Kidney (tissue), 14 donors: ENCODE measurements around the gene ZNF132. TPM values are rescaled to one million over a fixed set of nuclear protein-coding genes. Genes with fewer than 3 reads are reported as not detected.
"Not testable (repeated sequence)": the region's sequence is repeated elsewhere in the genome, so short reads cannot be mapped to it uniquely, and the experiment has no call there.

ENCODE experiments used
- DNase-seq, 5 donors: peaks; one replicate each; pipeline ENCODE4 v3.0.0-alpha.2; 2013 to 2020
- FAIRE-seq: peaks from 2 replicates; lab custom pipeline; 2012; peaks lifted over from hg19 to GRCh38; lab: Jason Lieb, UNC
- H3K27ac ChIP-seq, 2 donors: one replicate each; pipeline ENCODE4 v1.7.0; 2013; ENCODE audit warnings: low read depth in 2 of 2, low read length in 2 of 2, inconsistent platforms in 1 of 2
- H3K27me3 ChIP-seq: one replicate; pipeline ENCODE4 v1.7.1; 2013; ENCODE audit warnings: low read length, inconsistent platforms; ENCODE audit not compliant: control insufficient read depth, insufficient read depth
- H3K36me3 ChIP-seq, 3 donors: one replicate each; pipeline versions ENCODE4 v1.7.0 to v1.7.1; 2013; ENCODE audit warnings: low read length in 3 of 3, control low read depth in 1 of 3, inconsistent platforms in 1 of 3; ENCODE audit not compliant: insufficient read depth in 3 of 3, control insufficient read depth in 2 of 3
- H3K4me1 ChIP-seq, 3 donors: one replicate each; pipeline versions ENCODE4 v1.7.0 to v1.7.1; 2013; ENCODE audit warnings: low read length in 3 of 3, inconsistent platforms in 1 of 3, low read depth in 1 of 3; ENCODE audit not compliant: control insufficient read depth in 2 of 3, insufficient read depth in 2 of 3
- H3K4me3 ChIP-seq, 3 donors: one replicate each; pipeline versions ENCODE4 v1.7.0 to v1.8.1; 2013; ENCODE audit warnings: low read length in 3 of 3, control low read depth in 1 of 3, inconsistent platforms in 1 of 3
- H3K9ac ChIP-seq, 3 donors: one replicate each; pipeline versions ENCODE4 v1.7.0 to v1.7.1; 2013; ENCODE audit warnings: low read length in 3 of 3, control low read depth in 1 of 3, inconsistent platforms in 1 of 3
- H3K9me3 ChIP-seq, 3 donors: one replicate each; pipeline versions ENCODE4 v1.7.0 to v1.7.1; 2013; ENCODE audit warnings: low read length in 3 of 3, control low read depth in 1 of 3, inconsistent platforms in 1 of 3; ENCODE audit not compliant: control insufficient read depth in 2 of 3, insufficient read depth in 1 of 3
- CTCF ChIP-seq: IDR thresholded peaks from 3 replicates; pipeline ENCODE4 v1.5.1; 2012; ENCODE audit warnings: mild to moderate bottlenecking, moderate library complexity, borderline replicate concordance; ENCODE audit not compliant: insufficient read depth; ENCODE audit errors: extremely low read depth
- intact Hi-C: fragments of 100-400 bp; cut with DNase I; formaldehyde crosslinking; loops from one replicate; pipeline ENCODE4 v1.11.1; 2022
- polyA plus RNA-seq: library from polyadenylated mRNA; stranded (reverse); fragments of 350-450 nt; fragmentation: Illumina TruSeq; extraction: RNeasy Lipid Tissue Mini Kit (QIAGEN cat#74804); gene quantifications from one replicate; pipeline ENCODE4 v1.2.3, GENCODE V29; 2014; ENCODE audit warnings: low read depth, low replicate concordance; ENCODE audit not compliant: insufficient read depth
- total RNA-seq: library from RNA; stranded (reverse); fragmentation: NEBNext Ultra II Directional; extraction: Animal tissue kit (Norgen Biotek cat#: 25700); gene quantifications from one replicate; pipeline ENCODE4 v1.2.1, GENCODE V29; 2021
- donor health status: control.
- donor health status: control.
- donor health status: control.
- donor health status: control.
- donor health status: control.
- donor health status: DM: yes; HTN: yes; CAD: no.
- donor health status: Normal renal cell carcinoma (clear cell type).

The ZNF132 gene
- total and polyA plus RNA-seq, 2 donors from 2014 or later = 2.9 to 7.8 TPM

DNA sequence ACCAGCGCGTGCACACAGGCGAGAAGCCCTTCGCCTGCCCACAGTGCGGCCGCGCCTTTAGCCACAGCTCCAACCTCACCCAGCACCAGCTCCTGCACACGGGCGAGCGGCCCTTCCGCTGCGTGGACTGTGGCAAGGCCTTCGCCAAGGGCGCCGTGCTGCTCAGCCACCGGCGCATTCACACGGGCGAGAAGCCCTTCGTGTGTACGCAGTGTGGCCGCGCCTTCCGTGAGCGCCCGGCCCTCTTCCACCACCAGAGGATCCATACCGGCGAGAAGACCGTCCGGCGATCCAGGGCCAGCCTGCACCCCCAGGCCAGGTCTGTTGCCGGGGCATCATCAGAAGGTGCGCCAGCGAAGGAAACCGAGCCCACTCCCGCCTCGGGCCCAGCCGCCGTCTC, 31.8 kb upstream of the ZNF132 start:
- Histone ChIP-seq H3K9me3 (no peaks in the 10 kb centered on the region), H3K27ac (no peak overlapping the region), H3K9ac (no peak overlapping the region), H3K36me3 (peaks cover 0 to 7% (median 4%) of the 10 kb centered on the region in 3 donors), H3K4me3 (no peak overlapping the region), H3K27me3 (no peaks in the 10 kb centered on the region), H3K4me1 (peaks cover 0 to 12% (median 9%) of the 10 kb centered on the region in 3 donors)
- no peak for TF ChIP-seq CTCF
- intact Hi-C loops = no loop called here
- DNase-seq (no peak), FAIRE-seq (no peak)

GRCh38 chr19:58470837-58471543, 31.0 kb upstream of the ZNF132 start:
- H3K27ac ChIP-seq, H3K36me3 ChIP-seq, DNase-seq, intact Hi-C loops, FAIRE-seq, H3K4me3 ChIP-seq, H3K9ac ChIP-seq, H3K9me3 ChIP-seq, H3K27me3 ChIP-seq: not testable (repeated sequence)
- peaks cover 0 to 15% (median 8%) of the 10 kb centered on the region in 3 donors for H3K4me1 ChIP-seq

GRCh38 chr19:58469241-58470013, 29.5 kb upstream of the ZNF132 start:
- no peak for FAIRE-seq

More at GRCh38 chr19:58469241-58470013, 29.5 kb upstream of the ZNF132 start:
- intact Hi-C loops = no loop called here
- no peak for TF ChIP-seq CTCF
- Histone ChIP-seq H3K27ac (no peak overlapping the region), H3K4me3 (no peak overlapping the region), H3K4me1 (peaks cover 0 to 9% (median 0%) of the 10 kb centered on the region in 3 donors), H3K9ac (no peak overlapping the region), H3K36me3 (peaks cover 0 to 7% (median 4%) of the 10 kb centered on the region in 3 donors), H3K27me3 (no peaks in the 10 kb centered on the region), H3K9me3 (no peaks in the 10 kb centered on the region)
- DNase-seq = no peak
